H54 (cell line): Measurements from ENCODE around the gene FAM136A.
A peak's percentile ranks its signal among the peaks of the same experiment; 100 is the strongest.

Experiments
- DNase-seq: peaks from one replicate; pipeline ENCODE4 v3.0.0; 2011; ENCODE audit warnings: low spot score, mixed read lengths; ENCODE audit not compliant: insufficient read length
- FAIRE-seq: peaks from 3 replicates; lab custom pipeline; 2011; peaks lifted over from hg19 to GRCh38; lab: Jason Lieb, UNC
- POLR2A ChIP-seq: IDR thresholded peaks from 2 replicates; pipeline ENCODE4 v1.6.1; 2011; ENCODE audit warnings: low read depth, mild to moderate bottlenecking, low read length

Gene FAM136A

GRCh38 chr2:70301344-70302194, at the start of gene FAM136A:
Gene FAM136A (minus strand): TSS chr2:70302067. CDS start chr2:70302011, 56 bp downstream.
- peak; percentile 74 for DNase-seq
- TF ChIP-seq POLR2A = peak; percentile 71
- no peak for FAIRE-seq

DNA sequence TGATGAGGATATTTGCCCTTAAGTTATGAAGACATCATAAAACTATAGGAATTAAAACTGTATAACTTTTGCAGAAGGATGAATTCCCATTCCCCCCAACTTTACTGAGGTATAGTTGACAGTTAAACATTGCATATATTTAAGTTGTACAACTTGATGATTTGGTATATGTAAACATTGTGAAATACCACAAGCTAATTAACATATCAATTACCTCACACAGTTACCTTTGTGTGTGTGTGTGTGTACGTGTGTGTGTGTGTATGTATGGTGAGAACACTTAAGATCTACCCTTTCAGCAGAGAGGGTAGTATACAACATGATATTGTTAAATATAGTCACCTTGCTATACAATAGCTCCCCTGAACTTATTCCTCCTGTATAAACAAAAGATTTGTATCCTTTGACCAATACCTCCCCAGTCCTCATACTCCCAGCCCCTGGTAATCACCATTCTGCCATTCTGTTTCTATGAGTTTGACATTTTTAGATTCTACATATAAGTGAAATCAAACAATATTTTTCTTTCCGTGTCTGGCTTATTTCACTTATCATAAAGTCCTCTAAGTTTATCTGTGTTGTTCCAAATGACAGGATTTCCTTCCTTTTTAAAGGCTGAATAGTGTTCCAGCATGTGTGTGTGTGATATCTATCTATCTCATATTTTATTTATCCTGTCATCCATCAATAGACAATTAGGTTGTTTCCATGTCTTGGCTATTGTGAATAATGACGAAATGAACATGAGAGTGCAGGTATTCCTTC, 48.2 kb upstream of the FAM136A start:
- TF ChIP-seq POLR2A = no peak
- FAIRE-seq = no peak
- no peak for DNase-seq

GRCh38 chr2:70347831-70348230, 46.0 kb upstream of the FAM136A start:
- TF ChIP-seq POLR2A = no peak
- FAIRE-seq = no peak
- no peak for DNase-seq

GRCh38 chr2:70344195-70344594, 42.3 kb upstream of the FAM136A start:
- no peak for TF ChIP-seq POLR2A
- DNase-seq (peak; percentile 52), FAIRE-seq (peak; percentile 92)

DNA sequence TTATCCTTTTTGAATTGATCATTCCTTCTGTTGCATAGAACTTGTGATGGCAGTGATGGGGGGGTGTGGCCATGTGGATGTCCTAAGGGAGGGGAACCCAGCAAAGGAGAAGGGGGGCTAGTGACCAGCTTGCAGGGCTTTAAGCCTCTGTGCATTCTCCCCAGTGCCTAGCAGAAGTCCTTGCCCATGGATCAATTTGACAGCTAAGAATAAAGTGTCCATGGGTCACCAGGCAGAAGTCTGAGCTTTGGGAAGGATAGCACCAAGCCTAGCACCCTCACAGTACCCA, 39.6 kb upstream of the FAM136A start:
- FAIRE-seq = no peak
- no peak for TF ChIP-seq POLR2A
- DNase-seq = no peak

DNA sequence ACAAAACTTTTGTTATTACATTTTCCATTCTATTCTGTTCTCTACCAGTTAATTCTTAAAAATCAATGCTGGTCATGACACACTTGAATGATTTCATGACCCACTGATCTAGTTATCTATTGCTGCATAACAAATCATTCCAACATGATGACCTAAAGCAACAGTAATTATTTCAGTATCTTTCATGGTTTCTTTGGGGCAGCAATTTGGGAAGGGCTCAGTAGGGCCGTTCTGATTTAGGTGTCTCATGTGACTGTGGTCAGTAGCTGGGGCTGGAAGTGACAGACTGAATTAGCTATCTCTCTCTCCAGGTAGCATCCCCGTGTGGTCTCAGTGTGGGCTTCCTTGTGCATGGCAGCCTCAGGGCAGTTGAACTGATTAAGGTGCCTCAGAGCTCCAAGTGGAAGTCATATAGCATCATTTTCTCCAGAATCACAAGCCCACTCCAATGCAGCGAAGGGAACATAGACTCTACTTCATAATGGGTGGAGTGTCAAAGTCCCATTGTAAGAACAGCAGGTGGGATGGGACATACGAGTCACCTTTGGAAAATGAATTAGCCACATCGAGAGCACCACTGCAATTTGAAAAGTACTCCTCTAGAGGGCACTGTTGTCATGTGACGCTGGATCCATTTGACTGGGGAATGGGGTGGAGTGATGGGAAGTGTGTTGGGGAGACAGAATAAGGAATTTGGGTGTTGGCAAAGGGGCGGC, 39.1 kb upstream of the FAM136A start:
- DNase-seq (peak; percentile 56), FAIRE-seq (peak; percentile 90)
- no peak for TF ChIP-seq POLR2A

DNA sequence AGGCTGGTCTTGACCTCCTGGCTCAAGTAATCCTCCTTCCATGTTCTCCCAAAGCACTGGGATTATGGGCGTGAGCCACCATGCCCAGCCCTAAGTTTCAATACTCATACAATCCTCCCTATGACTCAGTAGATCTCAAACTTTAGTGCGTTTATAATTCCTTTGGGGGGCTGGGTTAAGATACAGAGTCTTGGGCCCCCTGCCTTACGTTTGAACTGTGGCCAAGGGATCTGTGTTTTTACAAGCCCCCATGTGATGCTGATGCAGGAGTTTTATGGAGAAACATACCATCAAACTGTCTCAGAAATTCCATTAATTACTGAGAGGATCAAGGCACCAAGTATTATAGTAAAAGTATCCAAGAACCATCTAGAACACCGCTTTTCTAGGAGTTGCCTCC, 38.2 kb upstream of the FAM136A start:
- FAIRE-seq (no peak), DNase-seq (no peak)
- no peak for TF ChIP-seq POLR2A

DNA sequence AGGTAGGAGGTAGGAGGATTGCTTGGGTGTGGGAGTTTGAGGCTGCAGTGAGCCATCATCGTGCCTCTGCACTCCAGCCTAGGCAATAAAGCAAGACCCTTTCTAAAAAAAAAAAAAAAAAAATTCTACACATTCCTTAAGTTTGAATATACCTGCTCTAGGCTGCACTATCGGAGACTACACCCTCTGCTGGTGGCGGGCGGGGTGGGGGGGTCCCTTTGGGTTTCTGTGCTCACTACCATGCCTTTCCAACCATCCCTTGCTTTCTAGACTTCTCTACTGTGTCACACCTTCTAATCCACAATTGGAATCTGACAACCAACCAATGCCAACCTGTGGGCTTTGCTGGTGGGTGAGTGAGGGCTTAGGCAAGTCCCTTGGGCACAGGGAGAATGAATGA, 34.7 kb upstream of the FAM136A start:
- no peak for FAIRE-seq

DNA sequence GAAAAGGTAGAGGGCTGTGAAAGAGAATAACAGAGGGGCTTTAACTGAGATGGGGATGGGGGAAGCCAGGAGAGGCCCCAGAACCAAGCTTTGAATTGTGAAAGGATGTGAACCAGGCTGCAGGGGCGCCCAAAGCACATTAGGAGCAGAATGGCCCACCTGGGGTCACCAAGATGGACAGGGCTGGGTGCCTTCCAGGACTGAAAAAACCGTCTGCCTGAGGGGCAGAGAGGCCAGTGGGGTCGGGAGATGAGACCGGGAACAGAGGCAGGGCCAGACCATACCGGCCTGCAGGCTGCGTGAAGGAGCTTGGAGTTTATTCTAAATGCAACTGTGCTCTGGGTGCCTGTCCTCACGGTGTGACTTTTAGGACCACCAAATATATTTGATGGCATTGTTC, 29.1 kb upstream of the FAM136A start:
- FAIRE-seq (no peak), DNase-seq (no peak)
- no peak for TF ChIP-seq POLR2A

More for the DNA sequence above, 34.7 kb upstream of the FAM136A start:
- no peak for DNase-seq
- no peak for TF ChIP-seq POLR2A

GRCh38 chr2:70330476-70330875, 28.6 kb upstream of the FAM136A start:
- DNase-seq (no peak), FAIRE-seq (no peak)
- no peak for TF ChIP-seq POLR2A

GRCh38 chr2:70328921-70329561, 27.2 kb upstream of the FAM136A start:
- TF ChIP-seq POLR2A = no peak
- FAIRE-seq (peak; percentile 90), DNase-seq (peak; percentile 73)

- DNase-seq (no peak), FAIRE-seq (no peak)
- TF ChIP-seq POLR2A = no peak
Observed at GRCh38 chr2:70325875-70326274, 24.0 kb upstream of the FAM136A start.

DNA sequence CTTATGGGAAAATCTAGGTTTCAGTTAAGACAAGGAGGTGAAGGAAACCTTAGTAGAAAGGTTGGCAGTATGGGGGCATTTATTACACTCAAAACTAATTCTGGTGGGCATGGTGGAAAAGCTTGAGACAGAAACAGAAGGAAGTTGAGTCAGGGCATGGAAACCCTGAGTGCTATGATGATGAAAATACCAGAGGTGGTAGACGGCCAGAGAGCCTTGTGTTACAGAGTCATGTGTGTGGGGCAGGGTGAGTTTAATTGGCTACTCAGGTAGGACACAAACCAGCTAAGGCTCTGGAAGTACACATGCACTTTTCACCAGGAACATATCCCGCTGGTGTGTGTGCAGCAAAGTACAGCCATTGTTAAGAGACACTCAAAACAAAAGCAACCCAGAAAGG, 20.7 kb upstream of the FAM136A start:
- DNase-seq (no peak), FAIRE-seq (no peak)
- TF ChIP-seq POLR2A = no peak
